GM19240 (cell line): ENCODE results near the gene DOCK4.

Experiments used
- DNase-seq: peaks from one replicate; pipeline ENCODE4 v3.0.0; 2011; ENCODE audit warnings: low spot score; ENCODE audit not compliant: insufficient read length

Gene DOCK4

DNA sequence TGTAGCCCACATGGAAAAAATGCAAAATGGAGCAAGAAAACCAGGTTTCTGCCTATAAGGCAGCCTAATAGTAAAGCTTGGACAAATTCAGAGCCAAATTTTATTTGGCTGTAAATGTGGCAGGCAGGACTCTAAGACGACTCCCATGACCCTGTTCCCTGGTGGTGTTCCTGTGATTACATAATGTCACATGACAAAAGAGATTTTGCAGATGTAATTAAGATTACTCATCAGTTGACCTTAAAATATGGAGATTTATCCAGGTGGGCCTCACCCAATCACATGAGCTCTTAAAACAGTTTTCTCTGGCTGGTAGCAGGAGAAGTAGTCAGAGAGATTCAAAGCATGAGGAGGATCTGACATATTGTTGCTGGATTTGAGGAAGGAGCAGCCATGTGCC lies 340.8 kb downstream of the DOCK4 start:
- DNase-seq: no peak

DNA sequence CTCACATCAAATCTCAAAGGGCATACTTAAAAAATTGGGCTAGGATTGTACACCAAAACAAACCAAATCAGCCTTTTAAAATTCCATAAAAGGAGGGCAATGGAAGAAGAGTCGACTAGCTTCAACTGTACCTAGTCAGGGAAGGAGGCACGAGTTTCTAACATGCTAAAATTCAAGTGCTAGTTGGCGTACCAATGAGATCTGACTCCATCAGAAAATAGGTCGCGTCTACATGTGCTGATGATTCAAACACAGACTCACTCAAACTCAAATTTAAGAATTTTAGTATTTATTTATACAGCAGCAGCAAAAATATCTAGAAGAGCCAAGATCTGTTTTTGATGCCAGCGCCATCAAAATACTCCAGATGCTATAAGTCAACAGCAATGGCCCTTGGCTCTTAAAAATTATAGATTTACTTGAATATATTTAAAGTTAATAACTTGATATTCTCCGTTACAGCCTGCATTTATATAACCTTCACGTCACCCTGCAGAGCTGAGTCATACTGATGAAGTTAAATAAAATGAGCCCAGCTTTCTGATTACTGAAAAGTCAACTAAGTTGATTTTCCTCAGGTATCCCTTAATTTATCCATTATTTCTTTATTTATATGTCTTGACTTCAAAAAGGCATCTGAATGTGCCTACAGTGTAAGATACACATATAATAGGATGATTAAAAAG lies 341.8 kb downstream of the DOCK4 start:
- DNase-seq: no peak

DNA sequence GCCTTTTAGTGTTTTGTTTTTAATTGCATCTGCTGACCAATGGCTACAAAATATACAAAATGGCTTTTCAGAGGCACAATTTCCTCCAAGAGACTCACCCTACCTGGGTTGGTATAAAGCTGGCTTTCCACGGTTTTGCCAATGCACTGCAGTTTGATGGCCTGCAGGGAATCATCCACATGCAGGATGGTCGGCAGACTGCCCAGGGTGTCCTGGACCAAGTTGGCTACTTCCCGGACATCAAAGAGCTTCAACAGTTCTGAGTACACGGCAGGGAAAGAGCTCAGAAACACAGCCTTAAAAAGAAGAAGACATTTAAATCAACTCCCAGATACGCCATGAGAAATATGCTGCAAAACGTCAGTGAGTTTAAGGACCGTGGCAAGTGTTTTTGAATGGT lies 342.9 kb downstream of the DOCK4 start:
- no peak for DNase-seq

DNA sequence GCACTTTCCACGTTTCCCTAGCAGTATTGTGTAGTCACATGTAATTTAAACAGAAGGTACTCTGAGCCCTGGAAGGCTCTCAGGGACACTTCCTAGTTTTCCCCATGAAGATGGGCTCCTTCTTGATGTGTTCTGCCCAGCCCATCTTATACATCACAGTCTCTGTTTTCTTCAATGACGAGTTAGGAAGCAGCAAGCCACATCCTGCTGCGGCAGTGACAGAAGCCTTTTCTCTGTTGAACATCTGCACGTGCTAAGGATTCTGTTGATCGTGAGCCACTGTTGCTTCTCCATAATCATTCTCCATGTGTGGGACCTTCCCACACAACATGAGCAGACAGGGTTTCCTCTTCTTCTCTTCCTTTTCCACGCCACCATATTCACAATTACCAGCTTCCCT lies 346.0 kb downstream of the DOCK4 start:
- no peak for DNase-seq

DNA sequence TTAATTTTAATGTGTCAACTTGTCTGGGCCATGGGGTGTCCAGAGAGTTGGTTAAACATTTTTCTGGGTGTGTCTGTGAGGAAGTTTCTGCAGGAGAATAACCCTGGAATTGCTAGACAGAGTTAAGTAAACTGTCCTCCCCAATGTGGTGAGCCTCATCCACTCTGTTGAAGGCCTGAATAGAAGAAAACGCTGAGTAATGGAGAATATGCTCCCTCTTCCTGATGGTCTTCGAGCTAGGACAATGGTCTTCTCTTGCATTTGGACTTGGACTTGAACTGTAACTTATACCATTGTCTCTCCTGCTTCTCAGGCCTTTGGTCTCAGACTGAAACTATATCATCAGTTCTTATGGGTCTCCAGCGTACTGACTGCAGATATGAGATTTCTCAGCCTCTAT lies 347.9 kb downstream of the DOCK4 start:
- DNase-seq: no peak

DNA sequence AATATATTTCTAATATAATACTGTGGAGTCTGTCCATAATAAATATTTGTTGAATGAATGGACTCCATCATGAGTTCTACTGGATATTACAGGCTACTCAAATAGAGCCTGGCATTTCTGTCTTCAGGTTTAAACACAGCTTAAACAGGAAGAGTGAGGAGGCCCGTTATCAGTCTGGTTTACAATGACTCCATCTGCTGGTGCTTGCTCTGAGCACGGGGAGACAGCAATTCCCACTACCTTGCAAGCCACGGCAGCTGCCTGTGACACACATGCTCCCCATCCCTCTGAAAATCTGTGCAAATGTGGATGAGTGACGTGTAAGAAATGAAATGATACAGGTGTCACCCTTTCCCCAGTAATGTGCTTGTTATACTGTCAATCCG lies 350.4 kb downstream of the DOCK4 start:
- no peak for DNase-seq

DNA sequence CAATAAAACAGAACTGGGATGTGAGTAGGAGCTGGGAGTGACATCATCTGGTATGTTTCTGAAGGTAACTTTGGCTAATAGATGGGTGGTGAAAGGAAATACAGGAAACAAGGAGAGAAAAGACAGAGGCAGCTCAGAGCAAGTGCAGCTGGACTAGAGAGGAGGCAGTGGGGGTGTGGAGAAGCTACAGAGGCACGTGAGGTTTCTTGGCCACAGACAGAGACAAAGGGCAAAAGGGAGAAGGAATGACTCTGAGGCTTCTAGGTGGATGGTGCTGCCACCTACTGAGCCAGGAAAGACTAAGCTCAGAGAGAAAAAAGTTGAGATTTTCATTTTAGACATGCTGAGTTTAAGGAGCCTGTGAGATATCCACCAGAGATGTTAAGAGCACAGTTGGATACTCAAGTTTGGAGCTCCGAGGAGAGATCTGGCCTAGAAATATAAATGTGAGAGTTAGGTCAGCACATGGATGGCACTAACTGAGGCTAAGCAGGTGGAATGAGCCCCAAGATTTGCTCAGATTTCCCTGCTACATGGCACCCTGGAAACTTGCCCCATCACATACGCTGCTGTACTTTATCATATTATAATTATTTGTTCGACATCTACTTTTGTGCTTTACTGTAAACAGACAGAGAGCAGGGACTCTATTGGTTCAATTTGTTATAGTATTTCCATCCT lies 350.9 kb downstream of the DOCK4 start:
- DNase-seq: no peak

DNA sequence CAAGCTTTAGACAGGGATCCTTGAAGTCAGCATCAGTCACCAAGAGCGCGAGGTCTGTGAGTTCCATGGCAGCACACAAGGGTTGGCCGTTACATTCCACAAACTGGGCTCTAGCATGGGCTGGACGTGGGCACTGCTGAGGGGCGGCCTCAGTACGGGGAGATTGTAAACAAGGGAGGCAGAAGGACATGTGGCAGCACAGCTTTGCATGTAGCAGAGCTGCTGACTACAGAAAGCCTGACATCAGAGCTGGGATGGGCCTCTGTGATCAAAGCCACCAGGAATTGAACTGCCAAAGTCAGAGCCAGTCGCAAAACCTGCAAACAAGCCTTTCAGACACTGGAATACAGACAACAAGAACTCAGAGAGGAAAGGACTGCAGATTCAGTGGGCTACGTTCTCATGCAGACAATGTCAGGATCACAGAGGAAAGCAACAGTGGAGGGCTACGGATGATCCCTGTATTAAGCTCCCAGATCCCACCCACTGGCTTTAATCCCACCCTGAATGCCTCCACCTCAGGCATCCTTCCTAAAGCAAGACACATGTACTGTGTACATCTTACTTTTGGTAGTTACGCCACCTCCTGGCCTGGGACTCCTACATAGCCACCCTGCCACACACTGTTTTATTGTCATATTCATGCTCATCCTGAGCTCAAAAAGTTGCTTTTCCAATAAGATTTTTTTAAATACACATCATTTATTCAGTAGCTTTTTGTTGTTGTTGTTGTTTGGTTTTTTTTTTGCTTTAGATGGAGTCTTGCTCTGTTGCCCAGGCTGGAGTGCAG lies 352.8 kb downstream of the DOCK4 start:
- no peak for DNase-seq

DNA sequence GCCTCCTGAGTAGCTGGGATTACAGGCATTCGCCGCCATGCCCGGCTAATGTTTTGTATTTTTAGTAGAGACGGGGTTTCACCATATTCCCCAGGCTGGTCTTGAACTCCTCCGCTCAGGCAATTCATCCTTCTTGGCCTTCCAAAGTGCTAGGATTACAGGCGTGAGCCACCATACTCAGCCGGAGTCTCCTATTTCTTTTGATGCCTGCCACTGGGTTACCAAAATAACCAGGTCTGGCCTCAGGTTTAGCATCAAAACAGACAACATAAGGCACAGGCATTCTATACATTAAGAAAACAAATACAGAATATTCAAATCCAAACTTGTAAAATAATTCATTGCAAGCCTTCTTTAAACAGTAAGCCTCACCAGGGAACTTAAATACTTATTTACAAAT lies 354.1 kb downstream of the DOCK4 start:
- DNase-seq: no peak

DNA sequence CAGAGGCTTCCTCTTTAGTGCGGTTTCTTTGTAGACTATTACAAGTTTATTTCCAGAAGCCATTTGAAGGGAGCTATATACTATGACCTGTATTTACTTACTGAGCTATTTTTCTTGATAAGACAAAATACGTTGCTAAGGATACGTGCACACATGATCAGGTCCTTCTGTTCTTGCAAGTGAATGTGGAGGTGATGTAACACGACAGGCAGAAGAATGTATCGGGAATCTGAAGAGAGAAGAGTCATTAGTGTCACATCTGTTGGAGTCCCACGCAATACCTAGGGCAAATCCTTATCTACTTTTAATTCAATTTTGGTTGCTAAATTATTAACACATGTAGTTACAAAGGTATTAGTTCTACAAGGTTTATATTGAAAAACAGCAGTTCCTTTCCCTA lies 359.3 kb downstream of the DOCK4 start:
- no peak for DNase-seq

DNA sequence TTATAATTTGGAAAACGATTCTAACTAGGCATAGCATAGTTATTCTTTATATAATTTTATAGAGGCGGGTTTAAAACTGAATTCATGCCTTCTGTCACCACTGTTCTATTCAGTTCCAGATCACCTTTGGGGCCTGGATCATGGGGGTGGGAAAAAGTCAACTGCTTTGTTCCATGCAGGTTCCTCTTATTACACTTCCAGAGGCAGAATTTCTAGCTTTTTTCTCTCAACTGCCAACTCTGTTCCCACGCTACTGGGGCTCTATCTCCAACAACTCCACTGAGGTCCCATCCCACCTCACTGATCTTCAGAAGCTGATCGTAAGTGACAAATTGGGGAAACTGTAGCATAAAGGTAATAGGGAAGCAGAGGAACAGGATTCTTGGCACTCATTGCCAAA lies 360.3 kb downstream of the DOCK4 start:
- no peak for DNase-seq

DNA sequence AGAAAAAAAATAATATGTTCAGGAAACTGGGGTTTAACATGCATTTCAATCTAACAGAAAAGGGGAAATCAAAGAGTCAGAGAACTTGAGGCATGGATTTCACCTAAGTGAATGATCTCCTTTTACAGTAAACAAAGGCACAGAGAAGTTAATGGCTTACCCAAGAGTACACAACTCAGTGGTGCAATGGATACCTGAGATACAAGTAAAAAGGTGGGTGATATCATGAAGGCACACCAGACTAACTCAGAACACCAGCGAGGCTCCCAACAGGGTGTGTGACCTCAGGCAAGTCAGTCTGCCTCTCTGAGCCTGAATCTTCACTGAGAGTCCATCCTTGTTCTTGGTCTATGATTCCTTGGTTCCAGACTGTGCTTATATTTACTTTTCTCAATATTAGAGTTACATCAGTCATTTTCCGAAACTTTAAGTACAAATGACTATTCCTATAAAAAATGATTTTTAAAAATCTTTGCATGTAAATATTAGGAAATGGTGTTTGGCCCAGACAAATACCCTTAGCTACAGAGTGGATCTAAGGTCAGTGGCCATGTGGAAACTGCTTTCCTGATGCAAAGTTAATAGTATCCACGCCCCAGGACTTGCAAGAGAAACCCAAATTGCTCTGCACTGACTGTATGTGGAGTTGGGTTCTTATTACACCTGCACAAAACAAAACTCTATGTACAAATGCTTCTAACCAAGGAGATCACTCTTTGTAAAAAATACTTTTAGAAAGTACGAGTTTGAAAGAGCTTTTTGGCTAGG lies 361.1 kb downstream of the DOCK4 start:
- DNase-seq: no peak

DNA sequence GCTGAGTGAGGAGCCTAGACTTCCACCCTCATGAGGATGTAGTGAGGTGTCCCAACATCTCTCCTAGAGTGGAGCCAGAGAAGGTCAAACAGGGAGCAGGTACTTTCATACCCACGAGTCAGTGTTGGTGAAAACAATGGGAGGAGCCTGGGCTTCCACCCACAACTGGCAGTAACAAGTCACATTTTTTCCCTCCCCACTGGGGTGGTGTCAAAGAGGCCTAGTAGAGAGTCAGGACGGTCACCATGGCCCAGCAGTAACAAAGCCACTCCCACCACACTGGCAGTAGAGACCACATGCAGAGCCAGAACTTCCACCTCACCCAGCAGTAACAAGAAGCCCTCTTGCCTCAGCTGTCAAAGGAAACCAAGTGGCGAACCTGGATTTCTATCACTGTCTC lies 363.7 kb downstream of the DOCK4 start:
- no peak for DNase-seq

DNA sequence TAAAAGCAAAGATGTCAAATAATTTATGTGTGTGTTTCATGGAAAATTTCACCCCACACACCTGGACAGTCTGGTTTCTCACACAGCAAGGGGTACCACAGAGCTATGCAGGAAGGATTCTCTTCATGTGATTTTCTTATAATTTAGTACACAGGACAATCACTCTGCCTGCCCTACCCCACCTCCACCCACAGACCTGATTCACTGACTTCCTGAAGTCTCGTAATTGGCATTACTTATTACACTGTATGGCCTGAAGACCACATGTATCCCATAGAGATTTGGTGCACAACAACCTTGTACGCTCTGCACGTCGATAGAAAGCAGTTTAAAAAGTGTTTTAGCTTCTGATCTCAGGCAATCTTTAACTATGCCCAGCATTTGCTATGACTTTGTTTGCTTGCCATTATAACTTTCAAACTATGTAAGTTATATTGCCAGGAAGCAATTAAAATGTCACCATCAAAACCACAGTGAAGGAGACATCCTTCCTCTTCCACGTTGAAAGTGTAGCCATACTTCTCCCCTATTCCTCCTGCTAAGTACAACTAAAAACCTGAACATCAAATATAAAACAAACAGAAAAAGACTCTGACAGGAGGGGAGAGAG lies 364.5 kb downstream of the DOCK4 start:
- no peak for DNase-seq

DNA sequence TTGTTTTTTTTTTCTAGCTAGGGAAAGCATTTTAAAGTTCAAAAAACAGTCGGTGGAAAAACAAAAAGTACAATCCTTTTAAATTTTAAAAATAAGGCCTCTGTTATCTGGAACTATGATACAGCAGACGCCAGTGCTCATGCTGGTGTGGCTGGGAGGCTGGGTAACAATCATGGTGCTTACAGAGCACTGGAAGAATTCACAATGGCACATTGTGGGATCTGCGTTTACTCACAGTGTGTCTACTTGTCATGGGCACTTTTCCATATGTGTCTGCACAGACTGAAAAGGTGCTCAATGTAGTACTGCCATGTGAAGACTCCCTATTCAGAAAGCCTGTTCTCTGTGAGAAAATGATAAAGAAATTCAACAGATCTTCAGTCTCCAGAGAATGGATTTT lies 365.7 kb downstream of the DOCK4 start:
- no peak for DNase-seq

DNA sequence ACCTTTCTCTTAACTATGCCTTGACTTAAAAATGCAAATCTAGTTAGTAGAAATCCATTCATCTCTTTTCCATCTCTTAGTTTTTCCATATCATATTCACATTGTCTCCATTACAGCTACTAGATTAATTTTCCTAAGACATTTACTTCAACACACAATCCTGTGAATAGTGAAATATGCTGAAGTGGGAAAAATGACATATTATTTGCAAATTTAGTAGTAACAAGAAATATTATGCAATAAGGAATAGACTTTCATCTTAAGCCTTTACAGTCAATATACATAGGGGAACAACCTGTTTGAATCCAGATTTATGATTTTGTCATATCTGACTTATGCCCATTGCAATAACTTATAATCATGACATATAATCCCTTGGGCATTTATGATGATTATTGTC lies 366.9 kb downstream of the DOCK4 start:
- no peak for DNase-seq

DNA sequence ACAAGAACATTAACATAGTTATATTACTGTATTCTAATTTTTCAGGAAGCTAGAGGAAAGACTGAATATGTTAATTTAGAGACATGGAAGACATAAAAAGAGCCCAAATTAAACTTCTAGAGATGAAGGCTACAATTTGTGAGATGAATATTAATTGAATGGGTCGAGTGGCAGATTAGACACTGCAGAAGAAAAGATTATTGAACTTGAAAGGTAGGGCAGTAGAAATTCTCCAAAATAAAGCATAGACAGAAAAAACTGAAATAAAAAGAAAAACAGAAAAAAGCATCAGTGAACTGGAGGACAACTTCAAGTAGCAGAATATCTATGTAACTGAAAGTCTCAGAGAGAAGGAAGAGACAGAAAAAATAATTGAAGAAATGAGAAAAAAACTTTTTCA lies 369.6 kb downstream of the DOCK4 start:
- DNase-seq: no peak

DNA sequence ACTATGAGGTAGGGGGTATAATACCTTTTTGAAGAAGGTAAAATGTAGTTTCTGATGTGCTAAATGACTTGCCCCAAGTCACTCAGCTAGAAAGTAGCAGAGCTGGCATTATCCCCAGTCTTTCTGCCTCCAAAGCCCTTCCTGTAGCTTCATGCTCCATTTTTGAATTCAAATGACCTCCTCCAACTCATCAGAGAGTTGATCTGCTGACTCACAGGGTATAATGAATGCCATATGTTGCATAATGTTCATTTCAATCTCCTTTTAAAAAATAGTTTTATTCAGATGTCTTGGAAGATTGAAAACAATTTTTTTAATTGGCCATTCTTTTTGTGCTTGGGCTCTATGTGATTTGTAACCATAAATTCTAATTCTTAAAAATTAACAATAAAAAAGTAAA lies 371.1 kb downstream of the DOCK4 start:
- DNase-seq: no peak

DNA sequence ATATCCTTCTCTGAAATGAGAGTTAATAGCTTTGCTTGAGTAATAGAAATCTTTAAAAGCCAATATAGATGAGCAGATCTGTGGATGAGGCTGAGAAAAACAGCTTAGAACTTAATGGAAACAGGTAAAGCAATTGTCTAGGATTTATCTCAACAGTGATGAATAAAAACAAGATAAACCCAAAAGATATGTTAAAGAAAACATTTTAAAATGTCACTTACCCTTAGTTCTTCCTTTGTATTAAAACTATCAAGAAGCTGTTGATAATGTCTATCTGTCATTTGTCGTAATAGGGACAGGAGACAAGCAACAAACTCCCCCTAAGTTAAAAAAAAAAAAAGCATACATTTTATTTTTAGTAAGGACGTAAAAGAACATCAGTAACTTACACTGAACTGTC lies 371.8 kb downstream of the DOCK4 start:
- no peak for DNase-seq

DNA sequence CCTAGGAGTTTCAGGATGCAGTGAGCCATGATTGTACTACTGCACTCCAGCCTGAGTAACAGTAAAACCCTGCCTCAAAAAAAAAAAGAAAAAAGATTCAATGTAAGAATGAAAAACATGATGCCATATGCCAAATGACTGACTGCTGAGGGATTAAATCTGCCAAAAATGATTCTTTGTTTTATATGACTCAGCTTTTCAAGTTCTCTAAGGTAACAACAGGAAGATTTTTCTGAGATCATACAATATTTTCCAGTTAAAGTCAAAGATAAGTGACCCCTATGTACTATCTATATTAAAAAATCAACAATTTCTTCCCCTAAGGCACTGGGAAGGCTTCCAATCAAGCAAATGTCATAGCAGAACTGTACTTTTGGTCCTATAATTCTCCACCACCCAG lies 372.7 kb downstream of the DOCK4 start:
- DNase-seq: no peak

DNA sequence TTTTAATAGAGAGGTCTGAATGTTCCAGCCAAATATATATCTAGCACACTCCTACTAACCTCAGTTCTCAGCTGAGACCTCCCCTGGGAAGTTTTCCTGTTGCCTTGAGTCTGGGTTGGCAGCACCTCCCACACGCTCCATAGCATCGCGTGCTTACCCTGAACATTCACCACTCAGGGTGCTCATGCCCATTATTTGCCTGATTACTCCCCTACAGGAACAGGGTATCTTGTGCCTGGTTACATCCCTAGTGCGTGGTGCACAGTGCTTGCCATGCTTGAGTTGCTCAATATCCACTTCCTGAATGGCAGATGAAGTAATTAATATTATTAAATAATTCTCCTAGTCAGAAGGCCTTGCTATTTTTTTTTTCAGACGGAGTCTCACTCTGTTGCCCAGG lies 374.0 kb downstream of the DOCK4 start:
- no peak for DNase-seq

DNA sequence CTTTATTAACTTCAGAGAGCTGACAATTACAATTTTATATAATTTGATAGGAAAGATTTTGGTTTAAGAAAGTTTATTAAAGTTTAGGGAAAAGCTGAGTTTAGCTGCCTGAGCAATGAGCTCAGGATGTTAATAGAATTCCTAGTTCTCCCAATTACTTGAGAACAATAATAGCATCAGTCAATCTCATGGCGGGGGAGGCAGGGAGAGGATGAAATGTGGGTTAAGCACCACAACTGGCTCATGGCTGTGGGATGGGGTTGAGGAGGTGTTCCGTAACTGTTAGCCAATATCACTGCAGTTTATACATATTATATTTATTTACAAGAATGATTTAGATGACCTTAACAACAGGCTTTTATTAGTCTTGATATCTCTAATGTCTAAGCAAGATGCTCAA lies 377.0 kb downstream of the DOCK4 start:
- DNase-seq: no peak
